Activated T-cell treated with anti-CD3 and anti-CD28 coated beads for 48 hours (primary cell): Measurements from ENCODE around the gene INPP5D.
A peak's percentile ranks its signal among the peaks of the same experiment; 100 is the strongest.

Source experiments
- DNase-seq: peaks from one replicate; pipeline ENCODE4 v3.0.0-alpha.2; 2020; ENCODE audit warnings: low read depth

INPP5D gene

DNA sequence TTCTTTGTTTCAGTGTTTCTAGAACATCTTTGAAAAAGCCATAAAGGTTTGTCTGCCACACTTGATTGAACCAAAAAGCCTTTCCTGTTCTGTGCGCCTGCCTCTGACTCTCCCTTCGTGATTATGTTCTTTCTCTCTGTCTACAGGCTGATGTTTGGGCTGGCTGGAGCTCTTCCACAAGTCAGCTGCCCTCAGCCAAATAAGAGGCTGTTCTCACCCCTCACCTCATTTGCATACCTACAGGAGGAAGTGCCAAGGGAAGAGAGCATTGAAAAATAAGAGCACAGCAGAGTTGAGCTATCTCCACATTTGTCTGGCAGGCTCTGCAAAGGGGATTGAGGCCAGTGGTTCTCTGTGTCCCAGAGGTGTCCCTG, 15.8 kb downstream of the INPP5D start:
- no peak for DNase-seq

DNA sequence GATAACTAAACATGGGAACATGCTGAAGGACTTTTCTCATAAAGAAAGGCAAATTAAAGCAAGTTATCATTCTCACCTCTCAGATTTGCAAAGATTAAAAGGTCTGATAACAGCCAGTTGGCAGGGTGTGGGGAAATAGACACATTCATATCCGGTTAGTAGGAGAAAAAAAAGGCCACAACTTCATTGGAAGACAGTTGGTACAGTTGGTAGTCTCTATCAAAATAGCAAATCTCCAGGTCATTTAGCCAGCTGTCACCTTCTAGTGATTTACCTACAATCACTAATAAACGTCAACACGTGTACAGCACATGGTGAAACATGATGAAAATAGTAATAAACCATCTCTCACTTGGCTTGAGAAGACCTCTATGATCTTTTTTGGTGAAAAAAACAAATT, 16.6 kb downstream of the INPP5D start:
- DNase-seq = no peak

DNA sequence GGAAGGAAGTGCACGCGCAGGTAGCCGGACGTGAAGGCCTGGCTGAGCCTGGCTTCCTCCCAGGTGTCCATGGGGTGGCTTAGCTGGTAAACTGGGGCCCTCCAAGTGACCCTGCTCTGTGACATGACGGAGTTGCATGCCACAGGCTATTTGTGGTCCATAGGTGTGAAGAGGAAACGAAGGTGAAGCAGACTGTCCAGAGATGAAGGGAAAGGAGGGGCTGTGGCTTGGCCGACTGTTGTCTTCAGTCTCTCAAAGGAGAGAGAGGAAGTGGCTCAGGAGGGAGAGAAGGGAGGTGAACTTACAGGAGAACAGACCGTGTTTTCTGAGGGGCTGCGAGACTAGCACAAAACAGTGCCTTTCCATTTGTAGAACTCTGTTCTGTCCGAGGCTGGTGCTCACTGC, 19.3 kb downstream of the INPP5D start:
- DNase-seq = no peak

DNA sequence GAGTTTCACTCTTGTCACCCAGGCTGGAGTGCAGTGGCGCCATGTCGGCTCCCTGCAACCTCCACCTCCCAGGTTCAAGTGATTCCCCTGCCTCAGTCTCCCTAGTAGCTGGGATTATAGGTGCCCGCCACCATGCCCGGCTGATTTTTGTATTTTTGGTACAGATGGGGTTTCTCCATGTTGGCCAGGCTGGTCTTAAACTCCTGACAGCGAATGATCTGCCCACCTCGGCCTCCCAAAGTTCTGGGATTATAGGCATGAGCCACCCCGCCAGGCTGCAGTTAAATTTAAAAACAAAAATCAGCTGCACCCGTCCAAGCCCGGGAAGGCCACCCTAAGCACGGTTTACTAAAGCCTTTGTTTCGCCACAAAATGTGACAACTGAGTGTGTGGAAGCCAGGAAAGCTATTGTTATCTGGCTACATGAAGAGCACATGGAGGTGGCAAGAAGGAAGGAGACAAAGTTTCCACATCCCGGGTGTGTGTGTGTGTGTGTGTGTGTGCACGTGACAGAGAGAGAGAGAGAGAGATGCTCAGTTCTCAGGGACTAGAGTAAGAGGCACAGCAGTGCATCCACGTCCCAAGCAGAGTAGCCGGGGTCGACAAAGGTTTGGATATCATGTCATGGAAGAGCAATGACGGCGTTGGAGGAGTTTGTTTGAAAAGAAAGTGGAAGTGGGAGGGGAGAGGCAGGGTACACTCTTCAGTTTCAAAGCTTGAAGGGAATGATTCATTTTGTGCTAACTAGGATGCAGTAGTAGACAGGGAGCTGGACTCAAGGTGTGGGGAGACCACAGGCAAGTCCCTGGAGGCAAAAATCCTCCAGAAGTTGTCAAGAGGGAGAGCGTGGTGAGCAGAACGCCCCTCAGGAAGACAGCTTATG, 20.1 kb downstream of the INPP5D start:
- no peak for DNase-seq

DNA sequence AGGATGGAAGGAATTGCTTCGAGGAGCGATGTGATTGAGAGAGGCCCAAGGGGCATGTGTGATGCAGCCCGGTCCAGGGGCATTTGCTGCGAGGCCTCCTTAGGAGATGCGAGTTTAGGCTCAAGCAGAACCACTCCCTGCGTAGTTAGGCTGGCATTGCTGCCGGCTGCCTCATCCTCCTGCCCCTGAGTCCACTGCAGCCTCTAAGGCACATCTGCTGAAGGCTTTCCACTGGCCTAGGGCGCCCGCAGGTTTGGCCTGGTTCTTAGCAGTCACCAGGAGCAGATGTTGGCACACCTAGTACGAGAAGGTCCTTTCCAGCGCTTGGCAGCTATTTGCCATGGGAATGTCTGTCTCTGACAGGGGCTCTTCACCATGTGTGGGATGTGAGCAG, 20.7 kb downstream of the INPP5D start:
- DNase-seq = no peak

DNA sequence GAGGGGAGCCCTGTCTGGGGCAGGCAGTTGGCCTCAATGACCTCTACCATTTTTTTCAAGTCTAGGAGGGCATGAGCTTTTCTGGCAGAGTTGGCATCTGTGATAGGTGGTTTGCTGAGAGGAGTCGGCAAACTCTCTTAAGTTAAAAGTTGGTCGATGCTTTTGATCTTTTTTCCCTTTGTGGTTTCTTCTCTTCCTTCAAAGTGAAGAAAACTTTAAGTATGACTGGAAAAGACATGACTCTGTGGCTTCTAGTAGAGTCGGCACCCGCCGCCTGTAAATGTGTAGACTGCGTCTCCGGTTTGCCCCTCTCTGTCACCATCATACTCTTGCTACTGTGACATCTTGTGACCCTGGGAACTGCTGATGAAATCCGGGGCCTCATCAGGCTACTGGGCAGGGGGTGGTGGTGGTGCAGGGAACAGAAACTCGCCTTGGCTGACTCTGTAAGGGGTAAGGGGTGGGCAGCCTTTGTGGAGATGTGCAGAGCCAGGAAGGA, 21.1 kb downstream of the INPP5D start:
- DNase-seq = peak; percentile 55

DNA sequence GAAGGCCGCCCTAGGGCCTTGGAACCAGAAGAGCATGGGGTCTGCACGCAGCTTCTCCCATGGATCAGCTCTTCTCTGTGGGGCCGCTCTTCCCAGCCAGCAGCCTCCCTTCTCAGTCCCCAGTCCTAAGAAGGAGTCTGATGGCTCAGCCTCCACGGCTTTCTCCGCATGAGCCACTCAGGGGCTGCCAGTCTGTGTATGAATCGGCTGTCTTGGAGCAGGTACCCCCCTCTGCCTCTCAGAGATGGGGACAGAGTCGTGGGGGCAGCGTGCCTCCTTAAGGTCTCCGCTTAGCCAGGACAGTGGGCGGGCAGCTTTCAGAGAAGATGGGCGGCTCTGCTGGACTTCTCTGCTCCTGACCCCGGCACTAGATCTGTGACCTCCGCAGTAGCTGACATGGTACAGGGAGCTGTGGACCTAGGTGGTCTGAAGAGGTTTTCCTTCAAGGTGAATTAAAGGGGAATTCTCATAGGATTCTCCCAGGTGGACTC, 21.6 kb downstream of the INPP5D start:
- no peak for DNase-seq

DNA sequence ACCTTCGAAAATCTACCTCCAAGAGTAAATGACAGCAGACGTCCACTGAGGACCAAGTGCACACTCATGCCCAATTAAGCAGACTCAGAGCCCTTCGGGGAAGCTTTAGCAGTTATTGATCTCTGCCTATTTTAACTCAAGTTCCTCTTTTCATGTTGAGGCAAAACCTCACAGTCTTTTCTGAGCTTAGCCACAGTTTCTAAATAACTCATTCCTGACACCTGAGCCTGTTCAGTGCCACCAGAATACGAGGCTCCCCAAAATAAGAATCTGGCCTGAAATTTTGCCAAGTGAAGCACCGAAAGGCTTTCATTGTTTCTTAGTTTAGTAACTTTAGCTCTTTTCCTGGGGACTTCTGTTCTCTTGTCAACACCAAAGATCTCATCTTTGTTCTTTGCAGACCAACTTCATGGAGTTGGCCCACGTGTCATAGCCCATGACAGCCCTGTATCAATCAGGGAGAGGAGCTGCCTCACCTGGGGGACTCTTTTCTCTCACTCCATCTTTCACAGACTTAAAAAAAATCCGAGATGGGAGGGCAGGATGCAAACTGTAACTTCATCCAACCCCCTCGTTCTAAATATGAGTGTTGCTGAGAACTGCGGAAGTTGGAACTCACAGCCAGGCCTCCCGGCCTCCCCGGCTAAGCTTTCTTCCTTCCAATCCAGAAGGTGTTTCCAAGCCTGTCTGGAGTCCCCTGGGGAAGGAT, 22.2 kb downstream of the INPP5D start:
- no peak for DNase-seq

DNA sequence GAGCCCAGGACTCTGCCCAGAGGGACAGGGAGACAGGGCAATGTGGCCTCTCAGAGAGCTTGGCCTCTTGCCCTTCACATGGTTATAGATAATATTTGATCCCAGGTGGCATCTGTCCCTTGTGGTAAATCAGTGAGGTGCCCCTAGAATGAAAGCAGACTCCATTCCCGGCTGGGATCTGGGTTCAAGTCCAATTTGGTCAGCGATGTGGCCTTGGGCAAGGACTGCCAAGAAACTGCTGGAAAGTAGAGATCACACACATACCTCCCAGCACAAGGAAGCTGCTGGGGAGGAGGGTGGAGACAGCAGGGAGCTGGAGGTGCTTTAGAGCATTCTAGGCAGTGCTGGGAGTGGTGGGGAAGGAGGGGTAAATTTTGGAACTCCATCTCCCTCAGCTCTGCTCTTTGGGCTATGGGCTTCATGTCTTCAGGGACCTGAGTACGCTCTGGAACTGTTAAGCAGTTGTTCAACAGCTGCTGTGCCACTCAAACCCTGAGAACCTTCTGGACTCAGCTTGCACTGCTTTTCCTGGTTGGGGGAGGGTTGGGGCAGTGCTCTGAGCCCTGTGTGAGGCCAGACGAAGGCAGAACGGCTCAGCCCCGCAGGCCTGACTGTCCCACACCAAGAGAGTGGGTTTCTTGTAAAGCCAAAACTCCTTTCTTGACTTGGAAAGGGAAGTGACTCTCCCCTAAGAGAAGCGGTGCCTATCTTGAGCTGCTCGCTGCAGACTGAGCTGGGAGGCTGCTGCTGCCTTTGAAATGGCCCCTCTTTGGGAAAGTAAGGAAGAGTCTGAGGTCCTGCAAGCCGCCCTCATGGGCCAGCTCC, 23.0 kb downstream of the INPP5D start:
- no peak for DNase-seq

DNA sequence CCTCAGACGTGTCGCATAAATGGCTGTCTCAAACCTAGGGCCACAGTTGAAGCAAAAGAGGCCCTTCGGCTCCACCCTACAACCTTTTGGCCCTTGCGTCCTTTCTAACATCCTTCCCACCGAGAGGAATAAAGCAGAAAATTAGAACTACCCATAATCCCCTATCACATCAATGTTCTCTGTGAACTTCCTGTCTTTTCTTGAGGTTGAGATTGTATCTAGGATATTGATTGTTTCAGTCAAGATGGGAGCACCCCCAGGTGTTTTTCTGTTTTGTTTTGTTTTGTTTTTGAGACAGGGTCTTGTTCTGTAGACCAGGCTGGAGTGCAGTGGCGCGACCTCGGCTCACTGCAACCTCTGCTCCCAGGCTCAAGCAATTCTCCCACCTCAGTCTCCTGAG, 23.6 kb downstream of the INPP5D start:
- no peak for DNase-seq

DNA sequence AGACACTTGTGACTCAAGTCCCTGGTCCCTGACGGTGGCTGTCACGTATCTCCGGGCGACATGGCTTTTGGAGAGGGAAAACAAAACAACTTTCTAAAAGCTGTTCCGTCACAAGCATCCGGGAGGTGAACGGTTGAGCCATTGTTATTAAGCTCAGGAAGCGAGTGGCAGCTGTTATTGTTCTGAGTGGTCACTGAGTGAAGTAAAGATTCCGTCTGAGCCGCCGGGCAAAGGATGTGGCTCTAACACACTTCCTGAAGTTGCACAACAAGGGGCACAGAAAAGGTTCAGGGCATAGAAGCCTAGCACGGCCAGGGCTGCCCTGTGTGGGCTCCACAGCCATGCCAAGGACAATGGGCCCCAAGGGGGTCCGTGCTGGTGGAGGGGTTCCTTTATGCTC, 24.3 kb downstream of the INPP5D start:
- no peak for DNase-seq

DNA sequence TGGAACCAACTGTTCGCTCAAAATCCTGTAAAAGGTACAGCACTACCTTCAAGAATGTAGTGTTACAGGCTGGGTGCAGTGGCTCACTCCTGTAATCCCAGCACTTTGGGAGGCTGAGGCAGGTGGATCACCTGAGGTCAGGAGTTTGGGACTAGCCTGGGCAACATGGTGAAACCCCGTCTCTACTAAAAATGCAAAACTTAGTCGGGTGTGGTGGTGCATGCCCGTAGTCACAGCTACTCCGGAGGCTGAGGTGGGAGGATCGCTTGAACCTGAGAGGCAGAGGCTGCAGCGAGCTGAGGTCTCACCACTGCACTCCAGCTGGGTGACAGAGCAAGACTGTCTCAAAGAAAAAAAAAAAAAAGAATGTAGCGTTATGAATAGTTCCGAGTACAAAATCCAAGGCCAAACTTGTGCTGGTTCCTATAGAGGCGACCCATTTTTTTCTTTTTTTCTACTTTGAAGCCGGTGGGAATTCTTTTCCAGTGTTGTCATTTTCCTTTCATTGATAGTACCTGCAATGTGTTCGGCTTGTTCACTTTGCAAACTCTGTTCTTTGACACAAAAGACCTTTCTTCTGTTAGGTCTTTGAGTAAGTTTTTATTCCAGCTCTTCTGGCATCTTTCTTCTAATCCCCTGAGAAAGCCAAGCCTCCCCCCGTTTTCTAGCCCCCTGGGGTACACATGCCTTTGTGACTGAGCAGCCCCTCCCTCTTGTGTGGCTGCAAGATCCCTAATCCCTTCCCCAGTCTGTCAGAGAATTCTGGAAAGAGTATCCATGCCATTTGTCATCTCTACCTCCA, 25.1 kb downstream of the INPP5D start:
- no peak for DNase-seq

DNA sequence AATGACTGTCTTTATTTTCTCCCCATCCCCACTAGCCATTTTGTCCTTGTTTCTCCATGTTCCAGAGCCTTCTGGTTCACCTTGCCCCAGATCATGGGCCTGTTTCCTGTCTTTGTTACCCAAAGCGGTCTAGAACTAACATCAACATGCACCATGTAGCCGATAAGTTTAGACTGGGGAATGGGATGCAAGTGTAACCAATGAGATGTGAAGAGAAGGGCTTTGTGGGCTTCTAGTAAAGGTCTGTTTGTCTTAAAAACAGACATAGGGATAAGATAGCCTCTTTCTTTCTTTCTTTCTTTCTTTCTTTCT, 25.7 kb downstream of the INPP5D start:
- DNase-seq = no peak

DNA sequence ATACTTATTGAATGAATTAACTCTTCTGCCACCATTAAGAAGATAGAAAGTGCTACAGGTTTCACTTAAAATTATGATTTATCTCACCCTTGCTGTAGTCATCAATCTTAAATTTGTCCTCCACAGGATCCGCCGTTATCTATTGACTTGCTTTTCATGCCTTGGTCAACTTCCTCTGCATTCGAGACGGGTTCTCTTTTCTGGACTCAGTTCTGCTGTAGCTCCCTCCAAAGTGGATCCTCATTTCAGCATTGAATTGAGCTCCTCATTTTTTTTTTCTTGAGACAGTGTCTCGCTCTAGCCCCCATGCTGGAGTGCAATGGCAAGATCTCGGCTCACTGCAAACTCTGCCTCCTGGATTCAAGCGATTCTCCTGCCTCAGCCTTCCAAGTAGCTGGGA, 27.6 kb downstream of the INPP5D start:
- no peak for DNase-seq

DNA sequence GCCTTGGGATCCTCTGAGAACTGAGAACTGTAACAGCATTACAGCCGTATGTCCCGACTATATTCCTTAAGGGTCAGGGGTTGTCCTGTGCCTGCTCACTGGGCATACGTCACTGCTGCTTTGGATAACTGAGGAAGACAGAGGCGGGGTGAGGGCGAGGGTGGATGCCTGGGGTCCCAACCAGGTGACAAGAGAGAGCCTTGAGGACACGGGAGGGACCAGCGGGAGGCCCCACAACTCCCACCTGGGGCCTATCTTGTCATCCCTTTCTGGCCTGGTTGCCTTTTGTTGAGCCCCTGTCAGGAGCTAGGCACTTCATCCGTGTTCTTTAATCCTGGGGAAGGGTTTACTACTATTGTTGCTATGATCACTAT, 28.8 kb downstream of the INPP5D start:
- DNase-seq = no peak

DNA sequence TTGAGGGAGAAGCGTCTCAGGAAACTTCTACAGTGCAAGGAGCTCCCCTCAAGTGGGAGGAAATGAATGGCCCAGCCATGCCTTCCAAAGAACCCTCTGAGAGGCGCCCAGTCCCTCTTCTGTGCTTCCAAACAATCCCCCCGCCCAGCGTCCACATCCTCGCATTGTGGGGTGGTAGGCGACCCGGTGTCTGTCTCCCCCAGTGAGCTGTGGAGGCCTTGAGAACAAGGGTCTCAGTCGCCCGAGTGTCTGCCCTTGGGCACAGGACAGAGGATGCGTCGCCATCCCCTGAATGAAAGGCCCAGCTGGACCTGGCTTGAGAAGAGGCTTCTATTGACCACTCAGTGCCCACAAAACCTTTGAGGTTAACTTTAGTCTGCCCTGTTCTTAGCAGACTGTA, 29.7 kb downstream of the INPP5D start:
- DNase-seq = no peak

DNA sequence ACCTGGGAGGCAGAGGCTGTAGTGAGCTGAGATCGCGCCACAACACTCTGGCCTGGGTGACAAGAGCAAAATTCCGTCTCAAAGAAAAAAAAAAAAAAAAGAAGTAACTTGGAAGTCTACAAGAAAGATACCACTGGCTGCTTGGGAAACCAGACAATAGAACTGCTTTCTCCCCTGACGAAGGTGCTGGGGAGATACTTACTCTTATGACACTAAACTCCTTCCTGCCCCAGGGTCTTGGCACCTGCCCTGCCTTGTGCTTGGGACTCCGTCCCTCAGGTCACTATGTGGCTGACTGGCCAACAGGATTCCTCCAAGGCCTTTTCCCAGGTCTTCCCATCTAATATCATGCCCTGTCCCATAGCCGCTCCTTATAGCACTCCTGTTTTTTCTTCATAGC, 30.7 kb downstream of the INPP5D start:
- no peak for DNase-seq

DNA sequence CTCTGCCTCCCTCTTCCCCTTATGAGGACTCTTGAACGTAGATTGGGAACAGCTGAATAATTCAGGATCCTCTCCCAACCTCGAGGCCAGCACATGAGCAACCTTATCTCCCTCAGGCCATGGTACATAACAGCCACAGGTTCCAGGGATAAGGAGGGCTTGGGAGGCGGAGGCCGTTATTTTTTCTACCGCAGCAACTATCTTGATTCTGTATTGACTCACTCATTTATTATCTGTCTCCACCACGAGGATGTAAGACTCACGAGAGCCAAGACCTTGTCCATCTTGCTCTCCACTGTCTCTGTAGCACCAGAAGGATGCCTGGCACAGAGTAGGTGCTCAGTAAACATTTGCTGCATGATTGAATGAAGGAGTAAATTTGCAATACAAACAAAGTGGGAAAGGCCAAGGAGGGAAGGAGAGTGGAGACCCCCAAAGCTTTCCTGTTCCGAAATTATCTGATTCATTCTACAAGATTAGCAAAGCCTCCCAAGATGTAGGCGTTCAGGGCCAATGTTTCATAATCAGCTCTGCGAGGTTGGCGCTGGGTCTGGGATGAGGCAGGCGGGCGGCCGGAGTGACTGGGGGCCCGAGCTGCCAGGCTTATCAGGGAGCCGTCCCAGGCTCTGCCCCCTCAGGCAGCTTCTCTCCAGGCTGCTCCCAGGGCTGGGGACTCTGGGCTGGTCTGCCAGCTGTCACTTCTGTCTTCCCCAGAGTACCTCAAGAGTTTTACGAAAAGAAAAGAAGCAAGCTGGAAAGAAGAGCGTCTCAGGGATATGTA, 31.6 kb downstream of the INPP5D start:
- no peak for DNase-seq

DNA sequence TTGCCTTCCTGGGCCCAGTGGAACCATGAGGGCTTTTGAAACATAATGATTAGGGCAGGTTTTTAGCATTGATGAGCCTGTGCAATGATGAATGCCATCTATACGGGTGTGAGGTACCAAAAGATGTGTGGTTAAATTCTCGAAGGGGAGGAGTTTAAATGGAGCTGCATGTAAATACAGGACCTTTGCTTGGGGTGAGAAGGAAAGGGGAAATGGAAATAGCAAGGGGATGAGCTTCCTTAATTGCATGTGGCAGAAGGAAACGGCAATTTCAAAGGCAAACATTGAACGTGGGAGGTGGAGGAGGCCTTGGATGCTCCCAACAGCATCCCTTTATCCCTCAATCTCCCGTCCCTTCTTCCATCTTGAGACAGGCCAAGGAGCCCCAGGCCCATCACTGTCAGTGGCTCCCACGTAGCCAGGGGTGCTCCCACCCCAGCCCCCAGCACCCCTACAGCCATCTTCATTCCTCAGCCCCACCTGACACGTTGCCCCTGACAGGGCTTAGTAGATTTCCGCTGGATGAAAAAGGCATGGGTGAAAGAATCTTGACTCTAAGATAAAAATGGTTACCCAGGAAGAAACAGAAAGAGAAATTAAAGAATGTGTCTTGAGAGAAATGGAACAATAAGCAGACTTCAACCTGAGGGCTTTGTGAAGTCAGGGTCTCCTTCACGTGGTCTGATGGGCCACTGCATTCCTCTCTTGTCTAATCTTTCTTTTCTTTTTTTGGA, 32.5 kb downstream of the INPP5D start:
- no peak for DNase-seq

DNA sequence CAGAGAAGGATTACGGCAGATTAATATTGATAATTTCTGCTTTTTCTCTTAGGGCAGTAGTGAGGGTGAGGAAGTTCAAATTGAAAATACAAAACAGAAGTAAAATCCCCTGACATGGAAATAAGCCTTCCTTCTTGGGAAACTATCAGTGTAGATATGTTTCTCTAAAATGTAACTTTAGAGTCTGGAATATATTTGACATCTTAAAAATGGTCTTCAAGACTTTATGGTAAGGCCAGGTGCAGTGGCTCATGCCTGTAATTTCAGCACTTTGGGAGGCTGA, 33.0 kb downstream of the INPP5D start:
- no peak for DNase-seq

DNA sequence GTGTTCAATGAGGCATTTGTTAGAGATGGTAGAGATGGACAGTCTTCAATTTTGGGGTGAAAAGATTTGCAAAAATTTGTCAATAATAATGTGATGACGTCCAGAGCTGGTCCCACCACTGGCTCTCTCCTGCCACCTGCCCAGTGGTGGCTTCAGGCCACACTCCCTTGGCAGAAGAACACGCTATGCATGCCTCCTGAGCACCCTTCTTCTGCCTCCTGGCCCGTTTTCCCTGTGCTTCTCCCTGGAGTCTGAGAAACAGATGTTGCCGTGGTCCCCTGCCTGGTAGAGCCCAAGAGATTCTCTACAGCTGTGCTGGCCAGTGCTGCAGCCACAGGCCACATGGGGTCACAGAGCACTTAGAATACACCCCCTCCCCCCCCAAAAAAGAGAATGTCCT, 33.6 kb downstream of the INPP5D start:
- no peak for DNase-seq
